ENCODE data around the gene NOTO. TPM values are rescaled to one million over a fixed set of nuclear protein-coding genes. Genes with fewer than 3 reads are reported as not detected.

The NOTO gene
- total and polyA plus RNA-seq, 2 donors (not counting 1 experiment from before 2014, with no cell fraction given): not detected

GRCh38 chr2:73203055-73203681 lies 794 bp downstream of the NOTO start:
- Histone ChIP-seq H3K4me3 (replicated peaks in 1 of 4; ENCODE audit: control extremely low read depth in 1 of 4, insufficient read depth in 1 of 4, low read depth in 3 of 4, low read length in 4 of 4) (no peak overlapping the region), H3K9me3 (ENCODE audit: control insufficient read depth, insufficient read depth, low read depth, low read length) (no peaks in the 10 kb centered on the region), H3K4me1 (ENCODE audit: control insufficient read depth, extremely low read depth, insufficient read depth, low read length) (no peaks in the 10 kb centered on the region), H3K9ac (ENCODE audit: insufficient read depth, low read length) (no peak overlapping the region), H3K27me3 (ENCODE audit: control insufficient read depth, insufficient read depth, low read length) (peaks cover 38% of the 10 kb centered on the region), H3K79me2 (ENCODE audit: control insufficient read depth, insufficient read depth, low read length) (no peaks in the 10 kb centered on the region), H3K4me2 (ENCODE audit: extremely low read depth, insufficient read depth, low read length) (no peak overlapping the region), H4K20me1 (ENCODE audit: control insufficient read depth, extremely low read depth, insufficient read depth, low read length) (no peaks in the 10 kb centered on the region), H3K36me3 (ENCODE audit: control insufficient read depth, insufficient read depth, low read length) (no peaks in the 10 kb centered on the region), H2AFZ (ENCODE audit: low read length) (no peak overlapping the region), H3K27ac (ENCODE audit: insufficient read depth, low read length) (no peak overlapping the region)
- TF ChIP-seq EZH2 (IDR thresholded peaks at IDR 0.05; ENCODE audit: low read length, missing control alignments): peak; percentile 85
- no peak for TF ChIP-seq CTCF (conservative IDR thresholded peaks at IDR 0.05 in 1 of 2, IDR thresholded peaks at IDR 0.05 in 1 of 2; ENCODE audit: low read depth in 1 of 2, low read length in 2 of 2)
- peak; percentile 5 to 13 for DNase-seq (ENCODE audit: low read depth in 2 of 2)

GRCh38 chr2:73205611-73206010 lies 3.2 kb downstream of the NOTO start:
- TF ChIP-seq EZH2 (IDR thresholded peaks at IDR 0.05; ENCODE audit: low read length, missing control alignments) (no peak), CTCF (conservative IDR thresholded peaks at IDR 0.05 in 1 of 2, IDR thresholded peaks at IDR 0.05 in 1 of 2; ENCODE audit: low read depth in 1 of 2, low read length in 2 of 2) (no peak)
- H3K4me3 ChIP-seq (replicated peaks in 1 of 4; ENCODE audit: control extremely low read depth in 1 of 4, insufficient read depth in 1 of 4, low read depth in 3 of 4, low read length in 4 of 4): no peak overlapping the region
- H3K27me3 ChIP-seq (ENCODE audit: control insufficient read depth, insufficient read depth, low read length): peaks cover 28% of the 10 kb centered on the region
- no peak overlapping the region for H2AFZ ChIP-seq (ENCODE audit: low read length)
- H3K79me2 ChIP-seq (ENCODE audit: control insufficient read depth, insufficient read depth, low read length): no peaks in the 10 kb centered on the region
- no peaks in the 10 kb centered on the region for H3K36me3 ChIP-seq (ENCODE audit: control insufficient read depth, insufficient read depth, low read length)
- H3K4me2 ChIP-seq (ENCODE audit: extremely low read depth, insufficient read depth, low read length): no peak overlapping the region
- no peaks in the 10 kb centered on the region for H3K4me1 ChIP-seq (ENCODE audit: control insufficient read depth, extremely low read depth, insufficient read depth, low read length)
- H4K20me1 ChIP-seq (ENCODE audit: control insufficient read depth, extremely low read depth, insufficient read depth, low read length): no peaks in the 10 kb centered on the region
- H3K27ac ChIP-seq (ENCODE audit: insufficient read depth, low read length): no peak overlapping the region
- DNase-seq (ENCODE audit: low read depth in 2 of 2): peak in 1 of 2 donors; percentile 32
- no peak overlapping the region for H3K9ac ChIP-seq (ENCODE audit: insufficient read depth, low read length)
- H3K9me3 ChIP-seq (ENCODE audit: control insufficient read depth, insufficient read depth, low read depth, low read length): no peaks in the 10 kb centered on the region

- TF ChIP-seq EZH2 (IDR thresholded peaks at IDR 0.05; ENCODE audit: low read length, missing control alignments) (no peak), CTCF (conservative IDR thresholded peaks at IDR 0.05 in 1 of 2, IDR thresholded peaks at IDR 0.05 in 1 of 2; ENCODE audit: low read depth in 1 of 2, low read length in 2 of 2) (no peak)
- Histone ChIP-seq H3K4me2 (ENCODE audit: extremely low read depth, insufficient read depth, low read length) (no peak overlapping the region), H3K9me3 (ENCODE audit: control insufficient read depth, insufficient read depth, low read depth, low read length) (no peaks in the 10 kb centered on the region), H3K4me1 (ENCODE audit: control insufficient read depth, extremely low read depth, insufficient read depth, low read length) (no peaks in the 10 kb centered on the region), H2AFZ (ENCODE audit: low read length) (no peak overlapping the region), H3K27ac (ENCODE audit: insufficient read depth, low read length) (no peak overlapping the region), H3K79me2 (ENCODE audit: control insufficient read depth, insufficient read depth, low read length) (no peaks in the 10 kb centered on the region), H3K4me3 (replicated peaks in 1 of 4; ENCODE audit: control extremely low read depth in 1 of 4, insufficient read depth in 1 of 4, low read depth in 3 of 4, low read length in 4 of 4) (no peak overlapping the region), H3K36me3 (ENCODE audit: control insufficient read depth, insufficient read depth, low read length) (no peaks in the 10 kb centered on the region), H4K20me1 (ENCODE audit: control insufficient read depth, extremely low read depth, insufficient read depth, low read length) (no peaks in the 10 kb centered on the region), H3K9ac (ENCODE audit: insufficient read depth, low read length) (no peak overlapping the region), H3K27me3 (ENCODE audit: control insufficient read depth, insufficient read depth, low read length) (peaks cover 8% of the 10 kb centered on the region)
- no peak for DNase-seq (ENCODE audit: low read depth in 2 of 2)
These were observed 5.9 kb downstream of the NOTO start for GRCh38 chr2:73208258-73208657.

Measured in fibroblast of lung (primary cell).